Endothelial cell of umbilical vein (primary cell): ENCODE results near the gene SIM1. TPM values are rescaled to one million over a fixed set of nuclear protein-coding genes. Genes with fewer than 3 reads are reported as not detected.

Experiments used
- BruUV-seq: library from RNA; stranded (reverse); fragments of 400-500 nt; replicated peaks from 2 replicates; lab custom pipeline; 2021; lab: Mats Ljungman, UMichigan
- CTCF ChIA-PET: fragments of 300-600, 350-600 bp; sonication (Branson Sonifier 250); formaldehyde crosslinking; loops from one replicate; lab custom pipeline; 2021; ENCODE audit warnings: antibody characterized with exemption, inconsistent platforms; lab: Charles Lee
- POLR2A ChIA-PET: fragments of 300-600, 350-600 bp; sonication (Branson Sonifier 250); formaldehyde crosslinking; loops from one replicate; lab custom pipeline; 2021; ENCODE audit warnings: antibody characterized with exemption, inconsistent platforms; lab: Charles Lee
- DNase-seq: peaks from one replicate; pipeline ENCODE4 v3.0.0-alpha.2; 2011; ENCODE audit warnings: low read depth, low spot score
- FAIRE-seq: peaks from 2 replicates; lab custom pipeline; 2011; peaks lifted over from hg19 to GRCh38; lab: Jason Lieb, UNC
- H2AFZ ChIP-seq: 2 replicates; pipeline ENCODE4 v1.6.0; 2012; ENCODE audit warnings: low read depth, low read length, control low read depth, inconsistent platforms
- H3K27ac ChIP-seq: 2 replicates; pipeline ENCODE4 v1.5.1; 2011; ENCODE audit warnings: low read depth, mild to moderate bottlenecking, control low read depth, low read length, moderate library complexity; ENCODE audit not compliant: insufficient read depth
- H3K27me3 ChIP-seq, 2 experiments: 2 replicates each; pipeline versions ENCODE4 v1.6.0 to v1.6.1; 2011; ENCODE audit warnings: low read length in 2 of 2, mixed read lengths in 1 of 2; ENCODE audit not compliant: control insufficient read depth in 2 of 2, insufficient read depth in 2 of 2
- H3K36me3 ChIP-seq, 2 experiments: 2 replicates in 1 of 2; 3 replicates in 1 of 2; pipeline ENCODE4 v1.5.1; 2011; ENCODE audit warnings: low read length in 2 of 2, mild to moderate bottlenecking in 1 of 2, moderate library complexity in 1 of 2; ENCODE audit not compliant: control insufficient read depth in 2 of 2, insufficient read depth in 2 of 2; ENCODE audit errors: extremely low read depth in 1 of 2
- H3K4me1 ChIP-seq: 3 replicates; pipeline ENCODE4 v1.5.1; 2011; ENCODE audit warnings: mild to moderate bottlenecking, low read length; ENCODE audit not compliant: control insufficient read depth, insufficient read depth; ENCODE audit errors: extremely low read depth
- H3K4me2 ChIP-seq: 2 replicates; pipeline ENCODE4 v1.6.1; 2011; ENCODE audit warnings: low read length, control low read depth, mixed read lengths; ENCODE audit not compliant: insufficient read depth
- H3K4me3 ChIP-seq, 3 experiments: fragments of 200-600 bp in 1 of 3; sonication (generic), shearing (Covaris generic) in 1 of 3; replicated peaks in 1 of 3; 2 replicates each; pipeline ENCODE4 v1.5.1; 2011 to 2016; ENCODE audit warnings: control low read depth in 3 of 3, low read length in 3 of 3, mild to moderate bottlenecking in 2 of 3, inconsistent platforms in 1 of 3, low read depth in 1 of 3, moderate library complexity in 1 of 3; ENCODE audit not compliant: insufficient read depth in 1 of 3
- H3K79me2 ChIP-seq: 2 replicates; pipeline ENCODE4 v1.6.0; 2012; ENCODE audit warnings: low read length, inconsistent platforms; ENCODE audit not compliant: control insufficient read depth, insufficient read depth
- H3K9ac ChIP-seq: replicated peaks from 2 replicates; pipeline ENCODE3; 2011; ENCODE audit warnings: low read length, control low read depth; ENCODE audit not compliant: insufficient read depth; ENCODE audit errors: extremely low read depth
- H3K9me1 ChIP-seq: replicated peaks from 3 replicates; pipeline ENCODE4 v1.6.0; 2011; ENCODE audit warnings: mild to moderate bottlenecking, low read length; ENCODE audit not compliant: control insufficient read depth, insufficient read depth; ENCODE audit errors: extremely low read depth
- H3K9me3 ChIP-seq: replicated peaks from 2 replicates; pipeline ENCODE4 v1.5.1; 2012; ENCODE audit warnings: low read length, inconsistent platforms; ENCODE audit not compliant: control insufficient read depth, insufficient read depth
- H4K20me1 ChIP-seq: replicated peaks from 2 replicates; pipeline ENCODE3; 2011; ENCODE audit warnings: mild to moderate bottlenecking, low read length; ENCODE audit not compliant: control insufficient read depth, insufficient read depth; ENCODE audit errors: extremely low read depth
- EZH2 ChIP-seq: IDR thresholded peaks from 2 replicates; pipeline ENCODE4 v1.6.1; 2012; ENCODE audit warnings: borderline replicate concordance, low read depth, mild to moderate bottlenecking, moderate library complexity, low read length, inconsistent platforms; ENCODE audit not compliant: severe bottlenecking
- FOS ChIP-seq: IDR thresholded peaks from 2 replicates; pipeline ENCODE4 v1.6.1; 2011; ENCODE audit warnings: mild to moderate bottlenecking, low read length, moderate library complexity, borderline replicate concordance; ENCODE audit not compliant: insufficient read depth
- GATA2 ChIP-seq: IDR thresholded peaks from 2 replicates; pipeline ENCODE4 v1.7.0; 2011; ENCODE audit warnings: low read depth, mild to moderate bottlenecking, moderate library complexity, mixed read lengths, low read length; ENCODE audit not compliant: insufficient read length, insufficient read depth
- JUN ChIP-seq: IDR thresholded peaks from 2 replicates; pipeline ENCODE4 v1.6.1; 2011; ENCODE audit warnings: borderline replicate concordance, low read depth; ENCODE audit not compliant: insufficient read length, insufficient read depth
- MYC ChIP-seq: IDR thresholded peaks from one replicate; pipeline ENCODE4 v1.6.1; 2011; ENCODE audit warnings: mild to moderate bottlenecking, low read depth, low read length
- POLR2A ChIP-seq: IDR thresholded peaks from 2 replicates; pipeline ENCODE4 v1.6.1; 2012; ENCODE audit warnings: low read depth, mild to moderate bottlenecking, control low read depth, low read length
- POLR2AphosphoS5 ChIP-seq: IDR thresholded peaks from 2 replicates; pipeline ENCODE4 v1.6.1; 2012; ENCODE audit warnings: low read depth, mild to moderate bottlenecking, control low read depth, low read length, moderate library complexity; ENCODE audit not compliant: insufficient read depth
- dilution Hi-C: fragments of 300-500 bp; cut with MboI; formaldehyde crosslinking; loops from one replicate; pipeline ENCODE4 v1.15.0; 2019; ENCODE audit warnings: low sequenced_read_pairs; ENCODE audit not compliant: extremely low pct_ligation_motif_present
- intact Hi-C: fragments of 100-400 bp; cut with micrococcal nuclease; formaldehyde crosslinking; loops from one replicate; pipeline ENCODE4 v1.10.0; 2022
- polyA plus RNA-seq, 4 experiments: library from polyadenylated mRNA; depleted of rRNA in 3 of 4; stranded (reverse) in 3 of 4; unstranded in 1 of 4; fragments of >200 nt; gene quantifications; 2 replicates each; pipeline versions ENCODE4 v1.2.1 to v1.2.3, GENCODE V29; 2011 to 2012; ENCODE audit warnings: missing spikeins in 1 of 4
- total RNA-seq: library from RNA; stranded (reverse); gene quantifications from 2 replicates; pipeline ENCODE4 v1.2.3, GENCODE V29; 2021
- TF ChIP-seq, protein P1 (sequence below), 2 donors: IDR thresholded peaks; 1 replicate in 1 of 2; 2 replicates in 1 of 2; pipeline ENCODE4 v1.5.1; 2011; ENCODE audit warnings: low read length in 2 of 2, mild to moderate bottlenecking in 2 of 2, moderate library complexity in 2 of 2, control low read depth in 1 of 2, inconsistent platforms in 1 of 2, low read depth in 1 of 2; ENCODE audit not compliant: insufficient read depth in 1 of 2; ENCODE audit errors: extremely low read depth in 1 of 2

Gene SIM1
- total and polyA plus RNA-seq, 2 donors (not counting 3 experiments of a cell fraction or from before 2014, with no cell fraction given): 0.14 to 0.29 TPM

DNA sequence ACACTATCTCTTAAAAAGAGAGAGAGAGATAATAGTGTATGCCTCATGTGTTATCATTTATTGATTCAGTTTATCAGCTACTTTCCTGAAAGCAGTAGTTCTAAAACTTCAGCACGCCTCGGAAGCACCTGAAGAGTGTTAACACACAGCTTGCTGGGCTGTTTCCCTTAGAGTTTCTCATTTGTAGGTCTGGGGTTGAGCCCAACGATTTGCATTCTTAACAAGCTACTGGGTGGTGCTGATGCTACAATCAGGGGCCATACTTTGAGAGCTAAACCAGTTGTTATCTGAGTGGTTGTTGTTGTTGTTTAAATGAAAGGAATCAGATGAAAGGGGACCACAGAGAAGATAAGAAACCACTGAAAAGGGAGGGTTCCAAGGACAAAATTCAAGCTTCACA, 32.6 kb downstream of the SIM1 start:
- BruUV-seq: no TSS peak
- Histone ChIP-seq H3K4me1 (no peaks in the 10 kb centered on the region), H4K20me1 (no peaks in the 10 kb centered on the region), H2AFZ (no peak overlapping the region), H3K27ac (no peak overlapping the region), H3K4me2 (no peak overlapping the region), H3K9me1 (no peaks in the 10 kb centered on the region), H3K9ac (no peak overlapping the region), H3K79me2 (no peaks in the 10 kb centered on the region), H3K9me3 (no peaks in the 10 kb centered on the region), H3K36me3 (no peaks in the 10 kb centered on the region), H3K27me3 (no peaks in the 10 kb centered on the region), H3K4me3 (no peak overlapping the region)
- dilution Hi-C loops: no loop called here
- intact Hi-C loops: no loop called here
- ChIA-PET POLR2A (no interaction called here), CTCF (no interaction called here)
- TF ChIP-seq, protein P1, sequence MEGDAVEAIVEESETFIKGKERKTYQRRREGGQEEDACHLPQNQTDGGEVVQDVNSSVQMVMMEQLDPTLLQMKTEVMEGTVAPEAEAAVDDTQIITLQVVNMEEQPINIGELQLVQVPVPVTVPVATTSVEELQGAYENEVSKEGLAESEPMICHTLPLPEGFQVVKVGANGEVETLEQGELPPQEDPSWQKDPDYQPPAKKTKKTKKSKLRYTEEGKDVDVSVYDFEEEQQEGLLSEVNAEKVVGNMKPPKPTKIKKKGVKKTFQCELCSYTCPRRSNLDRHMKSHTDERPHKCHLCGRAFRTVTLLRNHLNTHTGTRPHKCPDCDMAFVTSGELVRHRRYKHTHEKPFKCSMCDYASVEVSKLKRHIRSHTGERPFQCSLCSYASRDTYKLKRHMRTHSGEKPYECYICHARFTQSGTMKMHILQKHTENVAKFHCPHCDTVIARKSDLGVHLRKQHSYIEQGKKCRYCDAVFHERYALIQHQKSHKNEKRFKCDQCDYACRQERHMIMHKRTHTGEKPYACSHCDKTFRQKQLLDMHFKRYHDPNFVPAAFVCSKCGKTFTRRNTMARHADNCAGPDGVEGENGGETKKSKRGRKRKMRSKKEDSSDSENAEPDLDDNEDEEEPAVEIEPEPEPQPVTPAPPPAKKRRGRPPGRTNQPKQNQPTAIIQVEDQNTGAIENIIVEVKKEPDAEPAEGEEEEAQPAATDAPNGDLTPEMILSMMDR (IDR thresholded peaks at IDR 0.05; ENCODE audit: extremely low read depth in 1 of 2, insufficient read depth in 1 of 2, low read depth in 1 of 2, low read length in 2 of 2): no peak
- TF ChIP-seq EZH2 (no peak), POLR2A (no peak), MYC (no peak), POLR2AphosphoS5 (no peak), FOS (no peak), GATA2 (no peak), JUN (no peak)
- no peak for DNase-seq
- no peak for FAIRE-seq
